Osteocyte (in vitro differentiated cells): Measurements from ENCODE around the gene SGK1. TPM values are rescaled to one million over a fixed set of nuclear protein-coding genes. Genes with fewer than 3 reads are reported as not detected.

Experiments used
- DNase-seq: peaks from one replicate; pipeline ENCODE4 v3.0.0; 2021; ENCODE audit warnings: mixed read lengths; ENCODE audit not compliant: unreplicated experiment; ENCODE audit errors: extremely low spot score
- H3K27ac Mint-ChIP-seq: one replicate; pipeline ENCODE4 v1.8.0; 2021; ENCODE audit warnings: mild to moderate bottlenecking, mixed read lengths; ENCODE audit not compliant: unreplicated experiment
- H3K27me3 Mint-ChIP-seq: one replicate; pipeline ENCODE4 v1.8.0; 2021; ENCODE audit warnings: mixed read lengths; ENCODE audit not compliant: unreplicated experiment
- H3K36me3 Mint-ChIP-seq: one replicate; pipeline ENCODE4 v1.8.0; 2021; ENCODE audit warnings: mixed read lengths; ENCODE audit not compliant: unreplicated experiment
- H3K4me1 Mint-ChIP-seq: one replicate; pipeline ENCODE4 v1.8.0; 2021; ENCODE audit warnings: mixed read lengths; ENCODE audit not compliant: unreplicated experiment
- H3K4me3 Mint-ChIP-seq: one replicate; pipeline ENCODE4 v1.8.0; 2021; ENCODE audit warnings: mild to moderate bottlenecking, moderate library complexity, mixed read lengths; ENCODE audit not compliant: unreplicated experiment
- H3K9me3 Mint-ChIP-seq: one replicate; pipeline ENCODE4 v1.8.0; 2021; ENCODE audit warnings: mixed read lengths; ENCODE audit not compliant: unreplicated experiment
- CTCF ChIP-seq: fragments of 200-600 bp; sonication (generic); IDR thresholded peaks from 2 replicates; pipeline ENCODE4 v1.5.0; 2021; ENCODE audit warnings: antibody characterized with exemption, mild to moderate bottlenecking, moderate library complexity
- total RNA-seq: library from RNA; stranded (reverse); gene quantifications from 2 replicates; pipeline ENCODE4 v1.2.1, GENCODE V29; 2021

The SGK1 gene
- total RNA-seq, 1 donor from 2014 or later: 448 TPM

GRCh38 chr6:134250776-134251175 lies 67.1 kb downstream of the SGK1 start:
- H3K4me3 Mint-ChIP-seq: no peak overlapping the region
- H3K9me3 Mint-ChIP-seq: no peaks in the 10 kb centered on the region
- peaks cover 47% of the 10 kb centered on the region for H3K4me1 Mint-ChIP-seq
- no peaks in the 10 kb centered on the region for H3K36me3 Mint-ChIP-seq
- H3K27ac Mint-ChIP-seq: peak overlapping the region; percentile 3
- TF ChIP-seq CTCF: no peak
- H3K27me3 Mint-ChIP-seq: no peaks in the 10 kb centered on the region
- no peak for DNase-seq

- peaks cover 47% of the 10 kb centered on the region for H3K4me1 Mint-ChIP-seq
- H3K27ac Mint-ChIP-seq: peak overlapping the region; percentile 9
- no peak for TF ChIP-seq CTCF
- no peaks in the 10 kb centered on the region for H3K9me3 Mint-ChIP-seq
- no peaks in the 10 kb centered on the region for H3K27me3 Mint-ChIP-seq
- H3K36me3 Mint-ChIP-seq: no peaks in the 10 kb centered on the region
- no peak for DNase-seq
- no peak overlapping the region for H3K4me3 Mint-ChIP-seq
Observed at GRCh38 chr6:134249759-134250602, 67.9 kb downstream of the SGK1 start.

GRCh38 chr6:134249239-134249758 lies 68.6 kb downstream of the SGK1 start:
- no peak for TF ChIP-seq CTCF
- no peak for DNase-seq
- Mint-ChIP-seq H3K27ac (no peak overlapping the region), H3K36me3 (no peaks in the 10 kb centered on the region), H3K9me3 (no peaks in the 10 kb centered on the region), H3K27me3 (no peaks in the 10 kb centered on the region), H3K4me1 (peaks cover 44% of the 10 kb centered on the region), H3K4me3 (no peak overlapping the region)

- no peak for TF ChIP-seq CTCF
- H3K9me3 Mint-ChIP-seq: no peaks in the 10 kb centered on the region
- H3K27me3 Mint-ChIP-seq: no peaks in the 10 kb centered on the region
- H3K4me3 Mint-ChIP-seq: no peak overlapping the region
- no peak overlapping the region for H3K27ac Mint-ChIP-seq
- DNase-seq: no peak
- peaks cover 35% of the 10 kb centered on the region for H3K4me1 Mint-ChIP-seq
- no peaks in the 10 kb centered on the region for H3K36me3 Mint-ChIP-seq
Observed at GRCh38 chr6:134247844-134248580, 69.9 kb downstream of the SGK1 start.
